GM21360 (cell line): ENCODE data around the gene RARS2.
"Not testable (repeated sequence)": the region's sequence is repeated elsewhere in the genome, so short reads cannot be mapped to it uniquely, and the experiment has no call there.

Experiments used
- ATAC-seq: cut with Tn5 transposase; IDR thresholded peaks from one replicate; pipeline ENCODE4 v1.9.1; 2021; ENCODE audit warnings: mild to moderate bottlenecking, moderate library complexity; ENCODE audit not compliant: unreplicated experiment

RARS2 gene, protein sequence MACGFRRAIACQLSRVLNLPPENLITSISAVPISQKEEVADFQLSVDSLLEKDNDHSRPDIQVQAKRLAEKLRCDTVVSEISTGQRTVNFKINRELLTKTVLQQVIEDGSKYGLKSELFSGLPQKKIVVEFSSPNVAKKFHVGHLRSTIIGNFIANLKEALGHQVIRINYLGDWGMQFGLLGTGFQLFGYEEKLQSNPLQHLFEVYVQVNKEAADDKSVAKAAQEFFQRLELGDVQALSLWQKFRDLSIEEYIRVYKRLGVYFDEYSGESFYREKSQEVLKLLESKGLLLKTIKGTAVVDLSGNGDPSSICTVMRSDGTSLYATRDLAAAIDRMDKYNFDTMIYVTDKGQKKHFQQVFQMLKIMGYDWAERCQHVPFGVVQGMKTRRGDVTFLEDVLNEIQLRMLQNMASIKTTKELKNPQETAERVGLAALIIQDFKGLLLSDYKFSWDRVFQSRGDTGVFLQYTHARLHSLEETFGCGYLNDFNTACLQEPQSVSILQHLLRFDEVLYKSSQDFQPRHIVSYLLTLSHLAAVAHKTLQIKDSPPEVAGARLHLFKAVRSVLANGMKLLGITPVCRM

DNA sequence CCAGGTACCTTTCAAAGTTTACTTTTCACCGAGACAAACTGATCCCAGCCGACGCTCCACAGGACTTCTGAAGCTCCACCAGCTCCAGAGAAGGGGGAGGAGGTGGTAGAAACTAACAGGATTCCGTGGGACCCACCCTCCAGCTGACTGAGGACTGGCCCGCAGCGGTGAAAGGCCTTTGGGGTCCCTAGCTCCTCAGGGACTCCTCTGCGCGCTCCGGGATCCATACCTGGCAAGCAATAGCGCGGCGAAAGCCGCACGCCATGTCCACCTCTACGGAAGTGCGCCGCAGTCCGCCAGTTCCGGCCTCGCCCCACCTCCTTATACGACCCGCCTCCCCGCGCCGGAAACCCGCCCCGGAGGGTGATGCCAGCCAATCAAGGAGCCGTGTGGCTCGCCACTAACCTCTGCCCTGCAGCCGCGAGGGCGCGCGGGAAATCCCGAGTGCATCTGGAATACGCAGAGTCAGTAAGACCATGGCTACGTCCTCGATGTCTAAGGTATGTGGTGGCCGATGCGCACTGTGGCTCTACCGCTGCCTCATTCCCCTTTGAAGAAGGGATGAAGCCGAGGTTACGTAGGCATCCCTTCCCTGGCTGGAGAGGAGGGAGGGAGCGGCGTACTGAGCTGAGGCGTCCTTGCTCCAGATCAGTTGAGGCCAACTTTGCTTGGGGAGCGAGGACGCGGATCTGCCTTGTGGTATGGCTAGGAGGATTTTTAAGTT, at the start of gene RARS2, which contains the start of gene ORC3:
Gene RARS2, minus strand, starts transcription at position 295 of the 724 bp plus-strand sequence. Its CDS starts 30 bp downstream, at position 265.
Gene ORC3, plus strand, starts transcription at position 443 of the 724 bp plus-strand sequence. Its CDS starts 34 bp downstream, at position 477.
- ATAC-seq = peak; percentile 100

DNA sequence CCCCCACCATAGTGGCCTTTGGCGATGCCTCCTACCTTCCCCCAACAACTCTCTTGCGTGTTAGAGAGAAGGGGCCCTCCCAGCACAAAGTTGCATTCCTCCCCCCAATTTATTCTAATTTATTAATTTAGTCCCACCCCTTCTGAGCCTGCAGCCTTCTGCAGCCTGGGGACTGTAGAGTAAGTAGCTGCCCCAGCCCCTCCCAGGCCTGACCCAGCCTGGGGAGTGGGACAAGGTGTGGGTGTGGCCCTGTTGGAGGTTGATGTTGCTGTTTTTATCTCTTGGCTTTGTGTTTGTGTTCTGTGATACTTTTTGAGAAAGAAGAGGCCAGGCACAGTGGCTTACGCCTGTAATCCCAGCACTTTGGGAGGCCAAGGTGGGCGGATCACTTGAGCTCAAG, 49.6 kb upstream of the RARS2 start:
- no peak for ATAC-seq

DNA sequence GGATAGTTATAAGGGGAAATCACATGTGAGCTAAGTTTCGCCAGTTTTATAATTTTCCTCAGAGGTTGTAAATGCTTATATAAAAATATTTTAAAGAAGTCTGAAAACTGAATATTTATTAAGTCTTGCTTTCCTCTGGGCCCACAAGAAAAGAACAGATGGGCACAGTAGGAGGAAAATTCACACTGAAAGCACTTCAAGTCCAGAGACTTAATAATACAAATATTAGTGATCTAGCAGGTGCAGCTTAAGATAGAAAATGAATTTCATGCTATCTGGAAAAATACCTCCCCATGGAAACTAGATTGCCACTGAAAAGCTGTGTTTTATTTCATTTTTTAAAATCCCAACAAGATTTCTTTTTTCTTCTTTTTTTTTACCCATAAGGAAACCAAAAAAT, 47.3 kb upstream of the RARS2 start:
- no peak for ATAC-seq

DNA sequence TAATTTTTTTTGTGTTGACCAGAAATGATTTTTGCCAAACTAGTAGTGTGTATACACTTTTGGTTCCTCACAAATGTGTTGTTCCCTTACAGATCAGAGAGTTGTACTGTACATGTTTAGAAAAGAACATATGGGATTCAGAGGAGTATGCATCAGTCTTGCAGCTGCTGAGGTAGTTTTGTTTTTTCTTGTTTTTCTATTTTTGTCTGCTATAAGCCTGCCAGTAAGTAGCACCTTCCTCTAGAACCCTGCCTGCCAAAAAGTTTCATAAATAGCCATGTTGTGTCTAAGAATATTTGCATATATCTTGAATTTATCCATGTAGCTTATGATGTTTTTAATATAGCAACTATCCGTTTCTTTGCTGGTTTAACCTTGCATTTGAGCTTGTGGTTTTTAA, 46.5 kb upstream of the RARS2 start:
- no peak for ATAC-seq

DNA sequence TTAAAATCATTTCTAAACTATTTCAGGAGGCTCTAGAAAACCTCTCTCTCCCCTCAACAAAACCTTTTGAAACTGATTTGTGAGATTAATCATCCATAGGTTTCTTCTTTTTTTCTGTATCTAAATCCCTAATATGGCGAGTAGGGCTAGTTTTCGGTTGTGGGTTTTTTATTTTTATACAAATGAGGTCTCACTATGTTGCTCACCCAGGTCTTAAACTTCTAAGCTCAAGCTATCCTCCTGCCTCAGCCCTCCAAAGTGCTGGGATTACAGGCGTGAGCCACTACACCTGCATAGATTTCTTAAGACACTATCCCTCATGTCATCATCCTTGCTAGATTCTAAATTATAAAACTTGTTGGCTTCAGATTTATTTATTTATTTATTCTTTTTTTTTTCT, 44.1 kb upstream of the RARS2 start:
- ATAC-seq = peak; percentile 62

DNA sequence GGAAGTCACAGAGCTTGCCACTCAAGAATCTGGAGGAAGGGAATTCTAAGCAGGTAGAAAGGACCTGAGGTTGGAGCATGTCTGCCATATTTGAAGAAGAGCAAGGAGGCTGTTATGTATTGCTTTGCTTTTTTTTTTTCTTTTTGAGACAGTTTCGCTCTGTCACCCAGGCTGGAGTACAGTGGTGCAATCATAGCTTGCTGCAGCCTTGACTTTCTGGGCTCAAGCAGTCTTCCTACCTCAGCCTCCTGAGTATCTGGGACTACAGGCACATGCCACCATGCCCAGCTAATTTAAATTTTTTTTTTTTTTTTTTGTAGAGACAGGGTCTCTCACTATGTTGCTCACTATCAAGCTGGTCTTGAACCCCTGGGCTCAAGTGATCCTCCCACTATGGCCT, 41.0 kb upstream of the RARS2 start:
- ATAC-seq = no peak

DNA sequence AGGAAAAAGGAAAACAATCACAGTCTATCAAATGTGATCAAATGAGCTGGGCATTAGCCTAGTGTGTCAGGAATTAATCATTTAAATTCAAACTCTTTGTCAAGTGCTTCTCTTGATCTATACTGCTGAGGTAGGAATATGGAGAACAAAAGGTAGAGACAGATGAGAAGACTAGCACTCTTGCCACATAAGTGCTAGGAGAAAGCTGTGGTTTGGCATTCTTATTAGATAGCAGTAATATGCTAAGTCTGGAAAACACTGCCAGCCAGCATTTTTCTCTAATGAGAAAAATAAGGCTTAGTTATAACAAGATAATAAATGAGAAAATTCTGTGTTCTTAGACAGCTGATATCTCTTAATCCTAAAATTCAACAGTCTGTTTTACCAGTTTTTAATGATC, 39.1 kb upstream of the RARS2 start:
- ATAC-seq = no peak

DNA sequence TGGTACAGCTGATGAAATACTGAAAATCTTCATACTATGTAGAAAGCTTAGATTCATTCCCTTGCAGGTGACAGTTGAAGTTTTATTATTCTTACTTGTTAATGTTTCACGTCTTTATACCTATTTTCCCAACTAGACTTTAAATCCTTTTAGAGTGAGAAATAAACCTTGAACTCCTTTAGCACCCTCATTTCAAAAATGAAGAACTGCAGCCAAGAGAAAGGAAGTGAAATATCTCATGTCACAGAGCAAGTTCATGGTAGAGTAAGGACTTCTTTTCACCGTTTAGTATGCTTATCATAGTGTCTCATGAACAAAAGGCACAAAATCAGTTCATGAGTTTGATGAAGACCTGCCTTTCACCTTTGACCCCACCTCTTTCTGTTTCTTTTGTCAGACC, 38.6 kb upstream of the RARS2 start:
- ATAC-seq = no peak

DNA sequence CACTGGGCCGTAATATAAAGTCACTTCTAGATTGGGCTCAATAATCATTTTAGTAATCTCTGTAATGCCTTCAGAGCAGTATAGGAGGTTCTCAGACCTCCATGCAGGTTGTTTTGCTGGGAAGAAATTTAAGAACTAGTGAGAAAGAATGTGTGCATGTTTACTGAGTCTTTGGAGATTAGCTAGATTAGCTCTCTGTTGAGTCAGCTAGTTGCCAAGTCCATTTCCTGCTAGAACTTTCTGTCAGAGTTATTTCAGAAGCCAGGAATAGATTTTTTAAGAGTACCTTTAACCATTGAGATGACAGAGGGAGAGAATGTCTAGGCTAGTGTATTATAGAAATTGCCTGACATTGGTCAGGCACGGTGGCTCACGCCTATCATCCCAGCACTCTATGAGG, 33.5 kb upstream of the RARS2 start:
- ATAC-seq = no peak

DNA sequence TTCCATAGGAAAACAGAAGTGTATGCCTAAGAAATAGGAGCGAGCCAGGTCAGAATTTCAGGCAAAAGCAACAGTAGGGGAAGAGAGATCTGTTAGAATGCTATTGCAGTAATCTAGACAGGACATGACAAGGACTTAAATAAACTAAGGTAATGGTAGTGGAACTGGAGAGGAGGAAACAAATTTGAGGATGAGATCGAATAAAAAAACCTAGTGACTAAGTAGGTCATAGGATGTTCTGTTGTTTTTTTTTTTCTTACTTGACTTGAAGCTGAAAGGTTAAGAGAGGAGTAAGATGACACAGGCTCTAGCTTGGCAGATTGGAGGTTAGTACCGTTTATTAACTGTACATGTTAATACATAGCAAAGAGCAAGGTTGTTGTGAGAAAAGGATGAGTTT, 28.7 kb upstream of the RARS2 start:
- ATAC-seq = no peak

DNA sequence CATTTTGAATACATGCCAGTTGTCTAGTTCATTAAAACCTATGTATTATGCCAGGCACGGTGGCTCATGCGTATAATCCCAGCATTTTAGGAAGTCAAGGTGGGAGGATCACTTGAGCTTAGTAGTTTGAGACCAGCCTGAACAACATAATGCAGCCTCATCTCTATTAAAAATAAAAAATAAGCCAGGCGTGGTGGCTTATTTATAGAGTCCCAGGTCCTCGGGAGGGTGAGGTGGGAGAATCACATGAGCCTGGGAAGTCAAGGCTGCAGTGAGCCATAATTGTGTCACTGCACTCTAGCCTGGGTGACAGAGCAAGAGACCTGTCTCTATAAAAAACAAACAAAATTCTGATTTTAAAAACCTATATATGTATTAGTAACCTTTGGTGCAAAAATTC, 27.6 kb upstream of the RARS2 start:
- no peak for ATAC-seq

DNA sequence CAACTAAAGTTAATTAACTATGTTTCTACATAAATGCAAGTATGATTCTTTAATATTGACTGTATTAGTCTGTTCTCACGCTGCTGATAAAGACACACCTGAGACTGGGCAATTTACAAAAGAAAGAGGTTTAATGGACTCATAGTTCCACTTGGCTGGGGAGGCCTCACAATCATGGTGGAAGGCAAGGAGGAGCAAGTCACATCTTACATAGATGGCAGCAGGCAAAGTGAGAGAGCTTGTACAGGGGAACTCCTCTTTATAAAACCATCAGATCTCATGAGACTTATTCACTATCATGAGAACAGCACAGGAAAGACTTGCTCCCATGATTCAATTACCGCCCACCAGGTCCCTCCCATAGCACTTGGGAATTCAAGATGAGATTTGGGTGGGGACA, 23.2 kb upstream of the RARS2 start:
- ATAC-seq = not testable (repeated sequence)

DNA sequence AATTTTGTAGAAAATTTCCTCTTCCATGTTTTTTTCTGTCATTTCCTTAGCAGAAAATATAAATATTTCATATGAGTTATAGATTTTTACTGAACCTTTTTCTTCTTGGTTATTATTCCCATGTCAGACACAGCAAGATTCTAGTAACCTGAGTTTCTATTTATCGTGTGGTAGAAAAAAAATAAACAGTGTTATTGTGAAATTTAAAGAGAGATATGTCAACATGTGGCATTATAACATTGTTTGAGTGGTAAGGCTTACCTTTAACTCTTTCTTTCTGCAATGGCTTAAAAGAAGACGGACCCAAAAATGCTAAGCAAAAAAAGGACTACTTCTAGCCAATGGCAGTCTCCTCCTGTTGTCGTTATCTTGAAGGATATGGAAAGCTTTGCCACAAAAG, 19.0 kb upstream of the RARS2 start:
- ATAC-seq = no peak

DNA sequence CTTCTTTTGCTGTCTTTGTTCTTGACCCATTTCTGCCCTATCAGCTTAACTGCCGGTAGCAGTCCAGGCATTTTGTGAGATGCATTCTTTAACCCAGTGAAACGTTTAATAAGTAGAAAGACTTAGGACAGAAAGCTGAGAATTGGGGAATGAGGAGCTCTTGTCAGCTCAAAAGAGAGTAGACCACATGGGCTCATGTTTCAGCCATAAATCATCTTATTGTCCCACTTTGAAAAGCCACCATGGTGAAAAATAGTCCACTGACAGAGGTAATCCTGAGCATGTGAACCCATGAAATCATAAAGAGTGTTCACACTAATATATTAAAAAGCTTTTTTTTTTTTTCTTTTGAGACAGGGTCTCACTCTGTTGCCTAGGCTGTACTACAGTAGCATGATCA, 16.4 kb upstream of the RARS2 start:
- no peak for ATAC-seq

DNA sequence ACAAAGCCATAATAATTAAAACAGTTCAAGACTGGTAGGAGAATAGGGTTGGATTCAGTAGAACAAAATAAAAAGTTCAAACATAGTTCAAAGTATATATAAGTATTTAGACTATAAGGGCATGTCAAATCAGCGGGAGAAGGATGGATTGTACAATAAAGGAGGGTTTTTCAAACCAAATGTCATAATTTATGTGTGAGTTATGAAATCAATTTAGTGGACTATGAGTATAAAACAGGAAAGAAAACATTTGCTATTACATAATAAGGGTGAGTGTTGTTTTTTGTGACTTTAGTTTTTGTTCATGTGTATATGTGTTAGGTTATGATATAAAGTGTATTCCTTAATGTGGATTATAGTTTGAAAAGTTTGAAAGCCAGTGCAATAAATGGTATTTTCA, 10.8 kb upstream of the RARS2 start:
- no peak for ATAC-seq

DNA sequence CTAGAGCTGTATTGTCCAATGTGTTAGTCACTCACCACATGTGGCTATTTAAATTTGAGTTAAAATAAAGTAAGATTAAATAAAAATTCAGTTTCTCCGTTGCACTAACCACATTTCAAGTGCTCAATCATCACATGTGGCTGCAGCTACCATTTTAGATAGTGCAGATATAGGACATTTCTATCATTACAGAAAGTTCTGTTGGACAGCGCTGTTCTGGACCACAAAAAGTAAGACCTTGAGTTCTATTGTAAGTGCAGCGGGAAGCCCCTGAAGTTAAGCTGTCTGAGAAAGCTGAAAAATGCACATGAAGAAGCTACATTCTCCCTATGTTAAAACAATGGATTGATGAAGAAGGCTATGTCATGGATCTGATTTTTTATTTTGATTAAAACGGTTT, 1.2 kb upstream of the RARS2 start:
- ATAC-seq = no peak

DNA sequence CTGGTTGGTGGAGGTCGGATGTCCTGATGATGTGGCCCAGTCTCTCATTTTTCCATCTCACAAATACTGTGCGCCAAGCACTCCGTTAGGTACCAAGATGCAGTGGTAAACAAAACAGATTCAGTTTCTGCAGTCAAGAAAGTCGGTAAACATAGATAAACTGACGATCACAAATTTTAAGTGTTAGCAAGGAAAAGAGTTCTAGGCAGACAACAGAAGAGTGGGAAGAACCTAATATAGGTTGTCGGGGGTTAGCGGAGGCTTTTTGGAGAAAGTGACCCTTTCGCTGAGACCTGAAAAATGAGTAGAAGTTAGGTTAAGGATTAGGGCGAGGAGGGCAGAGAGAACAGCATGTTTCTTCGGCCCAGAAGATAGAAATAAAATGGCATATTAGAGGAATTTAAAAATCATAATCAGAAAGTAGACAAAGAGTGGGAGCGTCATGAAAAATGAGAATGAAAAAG, 662 bp upstream of the RARS2 start:
- ATAC-seq = no peak

DNA sequence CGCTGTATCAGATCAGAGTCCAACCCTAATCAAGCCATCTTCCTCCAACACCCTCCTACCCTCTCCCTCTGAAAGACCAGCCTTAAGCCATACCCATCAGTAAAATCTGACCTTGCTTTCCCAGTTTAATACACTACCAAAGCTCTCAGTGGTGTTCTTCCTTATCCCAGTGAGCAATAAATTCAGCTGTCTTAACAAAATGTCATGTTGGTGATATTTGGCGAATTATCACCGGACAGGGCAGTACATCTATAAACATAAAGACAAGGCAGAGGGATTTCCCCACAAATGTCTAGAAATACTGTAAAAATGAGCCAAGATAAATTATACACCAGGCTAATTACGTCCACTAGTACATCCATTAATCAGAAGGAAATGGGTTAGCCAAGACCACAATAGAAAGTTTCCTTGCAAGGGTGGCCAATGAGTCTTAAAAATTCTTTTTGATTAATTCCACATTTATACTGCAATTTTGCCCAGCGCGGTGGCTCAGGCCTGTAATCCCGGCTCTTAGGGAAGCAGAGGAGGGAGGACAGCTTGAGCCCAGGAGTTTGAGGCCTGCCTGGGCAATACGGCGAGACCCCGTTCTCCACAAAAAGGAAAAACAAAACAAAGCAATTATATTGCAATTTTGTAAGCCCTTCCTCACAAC, 905 bp downstream of the RARS2 start:
- ATAC-seq = no peak

DNA sequence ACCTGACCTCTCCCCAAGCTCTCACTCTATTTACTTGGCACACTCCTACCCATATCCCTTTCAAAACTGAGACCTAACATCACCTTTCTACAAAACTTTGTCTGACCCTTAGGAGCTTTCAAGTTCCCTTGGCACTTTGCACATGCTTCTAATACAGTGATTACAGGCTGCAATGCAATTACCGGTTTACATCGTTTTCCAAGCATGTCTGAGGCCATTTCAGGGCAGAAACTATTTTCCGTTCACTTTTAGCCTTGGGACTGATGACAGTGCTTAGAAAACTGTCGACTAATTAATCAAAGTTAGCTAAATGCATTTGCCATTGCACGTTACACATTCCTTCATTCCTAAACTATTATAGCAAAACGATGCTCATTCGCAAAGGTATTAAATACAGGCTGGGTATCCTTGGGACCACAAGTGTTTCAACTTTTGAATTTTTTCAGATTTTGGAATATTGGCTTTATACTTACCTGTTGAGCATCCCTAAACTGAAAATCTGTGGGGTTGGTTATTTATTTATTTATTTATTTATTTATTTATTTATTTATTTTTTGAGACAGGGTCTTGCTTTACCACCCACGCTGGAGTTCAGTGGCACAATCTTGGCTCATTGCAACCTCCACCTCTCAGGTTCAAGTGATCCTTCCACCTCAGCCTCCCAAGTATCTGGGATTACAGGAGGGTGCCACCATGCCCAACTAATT, 3.3 kb downstream of the RARS2 start:
- ATAC-seq = no peak

DNA sequence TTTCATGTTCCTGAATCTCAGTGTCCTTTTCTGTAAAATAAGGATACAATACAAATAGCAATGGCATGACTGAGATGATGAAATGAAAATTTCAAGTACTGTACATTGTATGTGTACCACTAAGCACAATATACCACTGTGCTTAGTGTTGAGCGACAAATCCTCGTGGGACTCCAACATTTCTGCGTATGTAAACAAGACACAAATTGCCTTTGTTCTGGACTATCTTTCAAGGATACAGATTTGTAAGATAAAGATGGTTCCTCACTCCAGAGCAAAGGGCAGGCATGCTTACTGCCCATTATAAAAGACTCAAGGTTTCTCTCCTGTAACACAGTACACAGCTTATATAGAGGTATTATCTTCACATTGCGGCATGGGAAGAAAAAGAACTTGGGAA, 6.0 kb downstream of the RARS2 start:
- ATAC-seq = no peak

DNA sequence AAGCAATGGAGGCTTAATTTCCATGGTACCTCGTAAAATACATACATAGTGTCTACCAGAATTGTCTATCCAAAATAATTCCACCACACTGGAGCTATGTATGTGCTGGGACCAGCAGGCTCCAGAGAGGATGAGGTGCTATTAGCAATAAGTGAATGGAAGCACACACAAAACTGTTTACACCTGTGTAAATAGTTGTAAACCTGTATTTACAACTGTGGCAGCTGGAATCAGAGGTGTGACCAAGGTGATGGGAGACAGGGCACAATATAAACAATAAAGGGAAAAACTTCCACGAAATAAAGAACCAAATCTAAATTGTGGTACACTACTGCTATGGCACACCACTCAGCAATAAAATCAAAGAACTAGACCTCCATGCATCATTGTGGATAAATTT, 14.4 kb downstream of the RARS2 start:
- ATAC-seq = no peak
